ENCODE data around the gene ERP27.

The ERP27 gene

DNA sequence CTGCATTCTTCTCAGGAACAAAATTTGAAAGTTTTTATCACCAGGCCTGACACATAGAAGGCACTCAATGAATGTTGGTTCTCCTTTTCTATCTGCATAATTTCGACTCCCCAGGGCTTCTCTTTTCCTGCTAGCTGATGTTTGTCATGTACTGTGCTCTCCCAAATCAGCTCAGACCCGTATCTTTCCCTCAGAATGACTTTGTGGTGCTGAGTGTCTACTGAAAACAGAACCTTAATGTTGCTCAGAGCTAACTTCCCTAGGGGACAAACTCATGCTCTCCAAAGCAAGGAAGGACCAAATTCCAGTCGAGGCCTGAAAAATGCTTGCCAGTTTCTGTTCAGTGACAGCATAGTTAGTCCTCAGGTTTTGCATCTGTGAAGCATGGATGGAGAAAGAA, 21.1 kb upstream of the ERP27 start:
- no peak for DNase-seq

DNA sequence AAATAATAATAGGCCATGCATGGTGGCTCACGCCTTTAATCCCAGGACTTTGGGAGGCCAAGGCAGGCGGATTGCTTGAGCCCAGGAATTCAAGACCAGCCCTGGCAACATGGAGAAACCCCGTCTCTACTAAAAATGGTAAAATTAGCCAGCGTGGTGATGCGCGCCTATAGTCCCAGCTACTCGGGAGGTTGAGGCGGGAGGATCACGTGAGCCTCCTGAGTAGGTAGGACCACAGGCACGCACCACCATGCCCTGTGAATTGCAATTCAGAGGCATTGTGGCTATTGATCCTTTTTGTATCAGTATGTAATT, 20.7 kb upstream of the ERP27 start:
- no peak for DNase-seq

DNA sequence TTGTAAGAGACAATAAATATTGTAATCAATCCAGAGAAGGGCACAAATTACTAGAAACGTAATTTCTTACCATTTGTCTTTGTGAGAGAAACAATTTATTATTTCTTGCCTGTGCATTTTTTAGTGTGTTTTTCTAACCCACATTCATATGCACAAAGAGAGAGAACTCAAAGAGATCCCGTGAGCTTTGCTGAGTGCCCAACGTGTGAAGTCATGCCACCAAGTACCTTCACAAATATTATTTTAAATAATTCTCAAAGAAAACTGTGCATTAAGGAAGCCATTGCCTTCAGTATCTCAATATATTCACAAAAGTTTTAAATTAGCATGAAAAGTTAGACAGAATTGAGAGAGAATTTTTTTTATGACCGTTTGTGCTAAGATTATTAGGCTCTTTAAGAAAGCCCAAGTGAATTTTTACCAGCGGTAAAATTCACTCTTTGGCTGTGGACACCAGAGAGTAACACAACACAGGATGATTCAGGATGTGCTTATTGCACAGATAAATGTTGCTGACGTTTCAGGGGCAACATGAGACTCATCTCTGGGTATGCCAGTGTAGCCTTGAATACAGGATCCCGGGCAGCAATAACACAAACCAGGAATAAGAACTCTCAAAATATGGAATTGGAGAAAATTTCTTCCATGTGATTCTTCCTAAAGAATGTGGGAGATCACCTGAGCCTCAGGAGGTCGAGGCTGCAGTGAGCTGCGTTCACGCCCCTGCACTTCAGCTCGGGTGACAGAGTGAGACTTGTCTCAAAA, 20.2 kb upstream of the ERP27 start:
- no peak for DNase-seq

DNA sequence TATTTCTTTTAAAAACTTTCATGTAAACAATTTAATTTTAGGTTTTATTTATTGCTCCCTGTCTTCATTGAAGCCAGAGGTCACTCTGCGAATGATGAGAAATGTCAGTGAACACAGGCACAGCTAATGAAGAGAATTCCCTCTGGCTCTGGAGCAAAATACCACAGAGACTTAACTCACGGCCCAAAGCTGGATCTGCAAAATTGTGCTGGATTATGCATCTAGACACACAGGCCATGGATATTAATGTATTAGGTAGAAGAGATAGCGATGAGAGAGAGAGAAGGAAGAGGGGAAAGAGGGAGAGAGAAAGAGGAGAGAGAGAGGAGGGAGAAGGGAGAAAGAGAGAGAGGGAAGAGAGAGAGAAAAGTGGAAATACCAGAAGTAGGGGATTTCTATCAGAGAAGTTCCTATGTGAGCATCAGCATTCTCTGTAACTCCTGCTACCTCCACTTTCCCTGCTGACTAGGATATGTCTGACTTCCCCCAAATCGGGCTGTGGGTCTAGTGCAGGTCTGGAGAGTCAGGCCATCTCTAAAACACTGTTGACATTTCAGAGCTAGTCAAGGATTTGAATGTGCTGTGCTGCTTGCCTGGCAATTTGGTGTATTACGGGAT, 19.3 kb upstream of the ERP27 start:
- DNase-seq = no peak

DNA sequence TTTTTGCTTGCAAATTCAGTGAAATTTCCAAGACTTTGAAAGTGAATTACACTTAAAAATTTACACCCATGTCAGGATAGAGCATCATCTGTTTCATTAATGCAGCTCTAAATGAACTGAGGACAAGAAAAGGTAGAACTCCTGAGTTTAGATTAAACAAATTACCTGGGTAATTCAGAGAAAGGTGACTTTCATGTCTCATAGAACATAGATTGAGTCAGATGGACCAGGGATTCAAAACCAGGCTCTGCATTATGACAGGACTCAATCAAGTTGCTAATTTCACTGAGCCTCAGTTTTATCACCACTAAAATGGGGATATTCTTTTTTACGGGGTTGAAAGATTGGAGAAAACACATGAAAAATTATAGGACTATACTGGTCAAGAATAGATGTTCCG, 18.6 kb upstream of the ERP27 start:
- no peak for DNase-seq

DNA sequence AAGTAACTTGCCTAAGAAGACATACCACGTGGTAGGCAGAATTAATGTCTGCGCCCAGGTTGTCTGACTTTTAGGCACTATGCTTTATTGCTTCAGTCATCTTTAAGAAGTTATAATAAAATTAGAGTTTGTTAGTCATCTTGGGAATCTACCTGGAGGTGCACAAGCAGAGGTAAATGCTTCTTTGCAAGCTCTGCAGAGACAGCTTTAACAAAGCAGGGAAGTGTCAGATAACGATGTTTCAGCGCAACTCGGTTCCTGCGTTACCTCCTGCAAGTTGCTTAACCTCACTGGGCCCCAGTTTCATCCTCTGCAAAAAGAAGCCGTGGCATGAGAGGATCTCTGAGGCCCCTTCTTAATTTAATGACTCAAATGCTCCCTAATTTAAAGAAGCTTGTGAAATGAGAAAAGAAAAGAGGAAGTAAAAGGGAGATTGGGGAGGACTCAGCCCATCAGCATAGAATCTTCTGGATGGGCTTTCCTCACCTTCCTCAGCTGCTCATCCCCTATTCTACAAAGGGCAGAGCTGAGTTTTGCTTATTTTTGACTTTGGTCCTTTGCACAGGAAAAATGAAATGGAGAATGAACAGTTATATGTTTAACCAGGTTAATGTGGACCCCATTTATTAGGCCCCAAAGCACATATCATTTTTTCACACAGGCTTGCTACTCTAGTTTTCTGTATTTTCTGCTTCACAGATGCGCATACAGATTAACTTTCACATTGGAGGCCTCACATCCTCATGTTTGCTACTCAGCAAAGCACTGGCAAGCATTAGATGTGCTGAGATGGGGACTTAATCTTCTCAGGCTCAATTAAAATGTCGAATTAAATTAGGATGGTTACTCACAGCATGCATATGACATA, 17.9 kb upstream of the ERP27 start:
- DNase-seq = no peak

DNA sequence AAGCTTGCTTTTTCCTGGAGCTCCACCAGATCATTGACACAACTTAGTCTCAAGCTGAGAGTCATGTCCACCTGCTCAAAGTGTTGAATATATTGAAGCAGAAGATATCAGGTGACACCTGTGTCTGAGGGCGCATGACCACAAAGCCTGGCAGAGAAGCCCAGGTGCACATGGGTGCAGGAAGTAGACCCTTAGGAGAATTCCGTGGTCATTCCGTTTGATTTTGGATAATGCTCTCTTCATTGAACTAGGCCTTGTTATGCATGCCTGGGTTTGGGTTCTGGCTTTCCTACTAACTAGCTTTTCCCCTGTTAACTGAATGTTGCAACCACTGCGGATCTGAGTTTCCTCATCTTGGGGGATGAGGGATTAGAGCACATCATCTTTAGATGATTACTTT, 15.9 kb upstream of the ERP27 start:
- DNase-seq = no peak

DNA sequence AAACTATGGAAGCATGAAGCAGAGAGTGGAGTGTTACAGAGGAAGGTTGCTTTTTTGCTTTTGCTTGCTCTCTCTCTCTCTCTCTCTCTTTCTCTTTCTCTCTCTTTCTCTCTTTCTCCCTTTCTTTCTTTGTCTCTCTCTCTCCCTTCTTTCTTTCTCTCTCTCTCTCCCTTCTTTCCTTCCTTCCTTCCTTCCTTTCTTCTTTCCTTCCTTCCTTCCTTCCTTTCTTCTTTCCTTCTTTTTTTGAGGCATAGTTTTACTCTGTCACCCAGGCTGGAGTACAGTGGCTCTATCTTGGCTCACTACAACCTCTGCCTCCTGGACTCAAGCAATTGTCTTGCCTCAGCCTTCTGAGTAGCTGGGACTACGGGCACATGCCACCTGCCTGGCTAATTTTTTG, 15.4 kb upstream of the ERP27 start:
- DNase-seq = no peak

DNA sequence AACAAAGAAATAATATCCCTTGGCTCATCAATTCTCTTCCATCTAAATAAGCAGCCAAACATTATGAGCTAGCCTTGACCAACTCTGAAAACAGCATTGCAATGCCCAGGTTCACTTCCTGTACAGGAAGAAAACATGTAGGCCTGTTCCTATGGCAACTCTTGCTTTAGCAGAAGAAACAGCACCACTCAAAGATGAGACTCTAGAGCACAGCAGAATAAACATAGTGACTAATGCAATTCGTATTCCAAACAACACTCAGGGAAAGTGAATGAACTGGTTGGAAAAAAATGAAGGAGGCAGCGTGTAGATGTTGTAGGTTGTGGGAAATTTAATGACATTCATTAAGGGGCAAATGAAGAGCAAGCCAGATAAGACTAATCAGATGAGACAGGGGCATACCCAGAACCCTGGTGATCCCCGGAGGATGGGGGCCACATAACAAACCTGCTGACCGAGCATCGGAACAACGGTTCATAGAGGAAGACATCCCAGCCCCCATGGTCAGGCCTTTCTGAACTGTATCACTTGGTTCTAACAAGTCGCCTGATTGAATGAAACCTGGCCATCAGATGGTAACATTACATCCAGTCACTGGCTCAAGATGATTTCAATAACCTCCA, 14.1 kb upstream of the ERP27 start:
- no peak for DNase-seq

DNA sequence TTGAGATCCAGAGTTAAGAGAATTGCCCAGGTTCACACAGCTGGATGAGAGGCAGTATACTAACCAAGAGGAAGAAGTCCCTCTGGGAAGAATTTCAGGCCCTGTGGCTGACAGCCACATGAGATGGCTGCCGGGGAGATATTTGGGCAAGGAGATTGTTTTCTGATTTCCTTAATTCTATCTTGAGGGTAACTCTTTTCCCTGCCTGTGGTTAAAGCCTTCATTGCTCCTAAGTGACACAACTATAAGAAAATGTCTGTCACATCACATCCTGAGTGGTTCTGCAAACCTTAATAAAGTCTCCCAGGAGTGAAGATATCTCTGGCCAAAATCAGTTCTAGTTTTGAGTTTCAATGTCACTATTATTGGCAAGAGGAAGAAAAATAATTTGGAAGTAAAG, 13.5 kb upstream of the ERP27 start:
- DNase-seq = no peak

DNA sequence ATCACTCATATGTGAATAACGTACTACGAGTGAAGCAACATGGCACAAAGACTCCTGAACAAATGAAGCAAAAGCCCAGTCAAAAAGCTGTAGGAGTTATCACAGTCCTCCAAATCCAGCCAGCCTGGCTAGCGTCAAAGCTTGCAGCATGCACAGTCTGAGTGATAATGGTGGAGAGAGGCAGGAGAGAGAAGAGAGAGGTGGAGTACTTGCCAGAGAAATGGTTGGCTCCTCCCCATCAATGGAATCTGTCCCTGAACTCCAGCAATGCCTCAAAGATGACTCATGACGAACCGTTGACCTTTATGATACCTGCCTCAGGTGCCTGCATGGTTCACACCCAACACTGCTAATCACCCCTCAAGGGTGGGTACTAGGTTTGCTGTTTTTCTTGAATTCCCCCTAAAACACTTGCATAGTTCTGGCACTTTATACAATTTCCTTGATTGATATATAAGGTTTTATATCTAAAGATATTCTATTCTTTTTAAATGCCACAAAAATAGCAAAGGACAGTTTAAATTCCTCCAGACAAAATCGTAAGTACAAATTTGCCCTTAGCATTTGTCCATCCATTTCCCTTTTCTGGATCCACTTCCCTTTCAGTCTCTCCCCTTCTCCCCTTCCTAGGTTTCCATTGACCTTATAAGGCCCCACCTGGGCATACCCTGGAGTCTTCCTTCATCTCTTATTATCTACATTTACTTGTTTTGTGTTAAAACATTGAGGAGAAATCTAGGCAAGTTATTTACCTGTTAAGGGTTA, 12.8 kb upstream of the ERP27 start:
- no peak for DNase-seq

DNA sequence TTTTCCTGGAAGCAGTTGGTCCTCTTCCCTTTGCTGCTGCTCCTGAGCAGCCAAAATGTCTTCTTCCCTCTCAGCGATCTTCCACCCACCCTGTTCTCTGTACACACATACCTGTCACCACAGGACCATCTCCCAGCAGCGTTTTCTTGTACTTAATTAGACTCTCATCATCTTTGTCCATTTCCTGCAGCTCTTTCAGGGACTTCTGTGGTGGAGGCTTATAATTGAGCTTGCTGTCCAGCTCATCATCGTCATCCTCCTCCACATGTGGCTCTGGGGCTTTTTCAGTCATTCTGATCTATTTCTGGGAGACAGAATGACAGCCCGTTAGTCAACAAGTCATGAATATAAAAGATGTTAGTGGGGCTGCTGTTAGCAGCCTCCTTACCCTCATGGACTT, 12.1 kb upstream of the ERP27 start:
- DNase-seq = no peak

DNA sequence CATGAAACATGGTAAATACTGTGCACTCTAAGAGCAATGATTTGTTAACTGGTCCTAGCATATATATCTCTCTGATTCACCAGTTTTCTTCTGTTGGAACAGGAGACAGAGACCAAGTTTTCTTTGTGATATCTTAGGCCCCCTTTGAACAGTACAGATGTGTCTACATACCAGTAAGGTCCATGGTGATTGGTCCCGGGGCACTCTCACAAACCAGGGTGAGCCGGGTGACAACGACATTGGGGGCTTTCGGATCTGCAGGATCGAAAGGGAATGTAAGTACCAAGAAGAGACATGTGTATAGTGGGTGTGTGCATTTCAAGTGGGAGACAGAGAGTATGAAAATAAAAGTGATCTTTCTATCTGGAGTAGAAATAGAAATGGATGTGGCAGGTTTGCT, 11.3 kb upstream of the ERP27 start:
- no peak for DNase-seq

DNA sequence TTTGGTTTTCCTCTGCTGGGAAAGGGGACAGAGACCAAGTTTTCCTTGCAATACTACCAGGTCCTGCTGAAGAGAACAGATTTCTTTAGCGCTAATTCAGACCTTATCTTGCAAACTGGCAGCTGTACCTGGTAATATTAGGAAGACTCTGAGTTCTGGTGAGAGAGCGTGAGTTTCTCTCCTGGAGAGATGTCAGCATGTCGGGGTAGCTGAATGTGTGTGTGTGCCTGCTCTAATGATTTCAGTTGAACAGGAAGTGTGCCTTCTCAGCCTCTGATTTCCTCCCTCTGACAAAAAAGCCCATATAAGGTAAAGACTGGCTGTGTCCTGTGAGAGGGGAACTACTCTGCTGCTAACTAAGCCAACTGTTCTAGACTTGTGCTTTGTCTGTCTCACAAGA, 10.3 kb upstream of the ERP27 start:
- no peak for DNase-seq

DNA sequence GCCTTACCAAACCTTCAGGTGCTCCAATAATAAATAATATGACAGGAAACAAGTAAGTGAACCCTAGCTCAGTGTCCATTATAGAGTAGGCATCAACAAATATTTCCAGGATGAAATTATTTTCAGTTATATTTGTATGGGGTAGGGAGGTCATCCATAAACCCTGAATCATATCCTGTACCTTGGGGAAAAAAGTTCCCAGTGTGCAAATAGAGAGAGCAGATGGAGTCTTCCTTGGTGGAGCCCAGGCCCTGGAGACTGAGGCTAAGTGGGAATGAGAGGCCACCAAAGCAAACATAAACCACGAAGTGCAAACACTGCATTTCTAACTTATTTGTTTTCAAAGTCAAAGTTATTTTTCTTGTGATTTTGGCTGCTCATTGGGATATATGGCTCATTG, 8.5 kb upstream of the ERP27 start:
- DNase-seq = no peak

DNA sequence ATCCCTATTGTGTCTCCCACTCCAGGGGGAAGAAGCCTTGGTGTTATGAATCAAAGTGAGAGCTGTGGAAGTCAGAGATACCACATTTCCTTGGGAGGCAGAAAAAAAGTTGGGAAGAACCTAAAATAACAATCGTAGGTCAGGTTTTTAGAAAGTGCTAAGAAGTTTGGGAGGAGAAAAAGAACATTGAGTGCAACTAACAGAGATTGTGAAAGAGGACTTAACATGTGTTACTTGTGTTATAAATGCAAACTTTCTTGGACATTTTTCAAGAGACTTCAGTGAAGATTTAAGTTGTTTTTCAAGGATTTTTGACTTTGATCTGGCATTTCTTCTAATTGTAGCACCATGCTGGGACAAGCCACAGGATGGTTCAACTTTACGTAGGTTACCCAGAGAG, 7.8 kb upstream of the ERP27 start:
- DNase-seq = no peak

DNA sequence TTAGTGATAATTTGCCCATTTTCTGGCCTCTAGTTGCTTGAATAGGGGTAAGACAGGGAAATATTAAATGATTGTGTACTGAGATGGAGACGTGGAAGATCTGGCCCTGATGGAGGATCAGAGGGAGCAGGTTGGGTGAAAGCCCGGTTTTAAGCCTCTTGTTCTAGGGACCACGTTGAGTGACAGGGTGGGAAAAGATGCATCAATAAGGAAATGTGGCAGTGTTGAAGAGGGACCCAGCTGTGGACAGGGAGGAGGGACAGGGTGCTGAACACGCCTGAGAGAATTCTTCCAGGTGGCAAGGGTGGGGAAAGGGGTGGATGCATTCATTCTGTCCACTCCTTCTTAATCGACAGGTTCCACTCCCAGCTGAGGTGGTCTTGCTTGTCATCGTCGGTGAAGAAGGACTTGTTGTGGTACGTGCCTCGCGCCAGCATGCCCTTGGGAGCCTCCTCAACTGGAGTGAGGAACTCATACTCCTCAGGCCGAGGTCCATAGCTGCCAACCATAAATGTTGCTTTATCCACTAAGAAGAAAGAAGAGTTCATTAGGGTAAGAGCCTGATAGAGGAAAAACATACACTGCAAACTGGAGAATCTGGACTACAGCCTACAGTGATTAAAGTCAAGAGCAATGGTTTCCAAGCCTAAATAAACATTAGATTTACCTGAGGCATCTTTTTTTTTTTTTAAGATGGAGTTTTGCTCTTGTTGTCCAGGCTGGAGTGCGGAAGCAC, 4.0 kb upstream of the ERP27 start:
- DNase-seq = no peak

DNA sequence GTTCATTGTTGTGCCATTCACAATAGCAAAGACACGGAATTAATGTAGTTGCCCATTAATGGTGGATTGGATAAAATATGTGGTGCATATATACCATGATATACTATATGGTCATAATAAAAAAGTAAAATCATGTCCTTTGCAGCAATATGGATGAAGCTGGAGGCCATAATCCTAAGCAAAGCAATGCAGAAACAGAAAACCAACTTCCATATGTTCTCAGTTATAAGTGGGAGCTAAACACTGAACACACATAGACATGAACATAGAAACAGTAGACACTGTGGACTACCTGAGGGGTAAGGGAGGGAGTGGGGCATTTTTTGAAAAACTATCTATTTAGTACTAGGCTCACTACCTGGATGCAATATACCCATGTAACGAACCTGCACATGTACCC, 3.0 kb upstream of the ERP27 start:
- DNase-seq = no peak

DNA sequence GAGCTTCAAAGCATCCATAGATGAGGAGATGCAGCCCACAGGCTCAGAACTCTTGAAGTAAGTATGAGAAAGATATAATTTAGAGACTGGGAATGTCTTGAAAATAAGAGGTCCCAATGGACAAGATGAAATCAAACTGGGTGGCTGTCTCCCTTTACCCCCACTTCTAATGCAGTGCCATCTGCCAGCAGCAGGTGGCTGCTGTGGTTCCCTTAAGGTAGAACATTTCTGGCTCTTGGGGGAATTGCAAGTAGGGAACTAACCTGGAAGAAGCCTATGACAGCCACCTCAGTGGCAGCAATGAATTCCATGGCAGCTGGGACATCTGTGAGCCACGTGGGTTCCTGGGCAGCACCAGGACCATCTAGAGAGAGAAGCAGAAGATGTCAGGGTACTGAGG, 648 bp downstream of the ERP27 start:
- no peak for DNase-seq

DNA sequence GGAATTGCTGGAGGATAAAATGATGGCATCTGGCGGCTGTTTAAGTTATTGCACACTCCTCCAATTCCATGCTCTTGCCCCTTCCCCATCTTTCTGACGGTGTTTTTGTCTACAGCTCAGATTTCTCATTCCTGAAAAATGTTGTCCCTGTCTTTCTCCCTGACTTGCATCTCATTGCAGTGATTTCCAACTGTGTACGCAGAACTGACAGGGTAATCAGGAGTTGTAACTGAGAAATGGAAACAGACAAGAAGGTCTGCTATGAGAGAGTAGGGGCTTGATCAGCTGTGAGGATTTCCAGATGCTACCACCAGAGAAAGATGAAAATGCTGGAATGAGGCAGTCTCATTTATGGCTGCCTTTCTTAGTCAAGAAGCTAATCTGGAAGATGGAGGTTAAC, 1.3 kb downstream of the ERP27 start:
- no peak for DNase-seq

DNA sequence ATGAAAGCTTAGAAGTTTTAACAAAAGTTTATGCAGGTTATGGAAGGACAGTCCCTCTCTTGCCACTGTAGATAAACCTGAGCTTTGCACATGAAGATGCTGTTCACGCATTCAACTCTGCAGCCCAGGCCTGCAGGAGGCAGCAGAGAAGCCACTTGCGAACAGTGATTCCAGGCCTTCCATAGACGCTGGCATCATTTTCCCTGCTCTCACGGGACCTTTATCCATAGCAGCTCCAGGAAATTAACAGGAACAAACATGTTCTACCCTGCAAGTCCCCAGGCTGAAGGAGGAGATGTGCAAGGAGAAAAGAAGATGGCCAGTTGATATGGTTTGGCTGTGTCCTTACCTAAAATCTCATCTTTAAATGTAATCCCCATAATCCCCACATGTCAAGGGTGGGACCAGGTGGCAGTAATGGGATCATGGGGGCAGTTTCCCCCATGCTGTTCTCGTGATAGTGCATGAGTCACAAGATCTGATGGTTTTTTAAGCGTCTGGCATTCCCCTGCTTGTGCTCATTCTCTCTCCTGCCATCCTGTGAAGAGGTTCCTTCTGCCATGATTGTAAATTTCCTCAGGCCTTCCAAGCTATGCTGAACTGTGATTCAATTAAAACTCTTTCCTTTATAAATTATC, 2.0 kb downstream of the ERP27 start:
- DNase-seq = no peak

DNA sequence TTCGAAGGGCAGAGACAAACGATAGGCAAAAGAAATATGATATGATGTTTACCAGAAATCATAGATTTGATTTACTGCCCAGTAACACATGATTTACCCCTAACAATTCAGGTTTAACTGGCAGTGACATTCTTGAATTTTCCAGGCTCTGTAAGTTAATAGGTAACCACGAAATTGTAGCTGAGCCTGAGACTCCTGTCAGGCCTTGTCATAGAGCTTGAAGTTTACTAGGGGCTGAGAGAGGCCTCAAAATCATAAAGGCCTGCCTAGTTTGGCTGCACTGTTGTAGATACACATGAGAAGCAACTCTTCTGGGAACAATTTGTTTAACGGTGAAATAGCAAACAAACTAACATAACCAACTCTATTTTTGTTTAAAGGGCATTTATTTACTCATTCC, 3.3 kb downstream of the ERP27 start:
- no peak for DNase-seq

Measured in NCI-H345 (cell line).